Endothelial cell of umbilical vein (primary cell): ENCODE results near the gene SENP2. TPM values are rescaled to one million over a fixed set of nuclear protein-coding genes. Genes with fewer than 3 reads are reported as not detected.

Source experiments
- BruUV-seq: library from RNA; stranded (reverse); fragments of 400-500 nt; replicated peaks from 2 replicates; lab custom pipeline; 2021; lab: Mats Ljungman, UMichigan
- CTCF ChIA-PET: fragments of 300-600, 350-600 bp; sonication (Branson Sonifier 250); formaldehyde crosslinking; loops from one replicate; lab custom pipeline; 2021; ENCODE audit warnings: antibody characterized with exemption, inconsistent platforms; lab: Charles Lee
- POLR2A ChIA-PET: fragments of 300-600, 350-600 bp; sonication (Branson Sonifier 250); formaldehyde crosslinking; loops from one replicate; lab custom pipeline; 2021; ENCODE audit warnings: antibody characterized with exemption, inconsistent platforms; lab: Charles Lee
- DNase-seq: peaks from one replicate; pipeline ENCODE4 v3.0.0-alpha.2; 2011; ENCODE audit warnings: low read depth, low spot score
- FAIRE-seq: peaks from 2 replicates; lab custom pipeline; 2011; peaks lifted over from hg19 to GRCh38; lab: Jason Lieb, UNC
- H2AFZ ChIP-seq: 2 replicates; pipeline ENCODE4 v1.6.0; 2012; ENCODE audit warnings: low read depth, low read length, control low read depth, inconsistent platforms
- H3K27ac ChIP-seq: 2 replicates; pipeline ENCODE4 v1.5.1; 2011; ENCODE audit warnings: low read depth, mild to moderate bottlenecking, control low read depth, low read length, moderate library complexity; ENCODE audit not compliant: insufficient read depth
- H3K27me3 ChIP-seq, 2 experiments: 2 replicates each; pipeline versions ENCODE4 v1.6.0 to v1.6.1; 2011; ENCODE audit warnings: low read length in 2 of 2, mixed read lengths in 1 of 2; ENCODE audit not compliant: control insufficient read depth in 2 of 2, insufficient read depth in 2 of 2
- H3K36me3 ChIP-seq, 2 experiments: 2 replicates in 1 of 2; 3 replicates in 1 of 2; pipeline ENCODE4 v1.5.1; 2011; ENCODE audit warnings: low read length in 2 of 2, mild to moderate bottlenecking in 1 of 2, moderate library complexity in 1 of 2; ENCODE audit not compliant: control insufficient read depth in 2 of 2, insufficient read depth in 2 of 2; ENCODE audit errors: extremely low read depth in 1 of 2
- H3K4me1 ChIP-seq: 3 replicates; pipeline ENCODE4 v1.5.1; 2011; ENCODE audit warnings: mild to moderate bottlenecking, low read length; ENCODE audit not compliant: control insufficient read depth, insufficient read depth; ENCODE audit errors: extremely low read depth
- H3K4me2 ChIP-seq: 2 replicates; pipeline ENCODE4 v1.6.1; 2011; ENCODE audit warnings: low read length, control low read depth, mixed read lengths; ENCODE audit not compliant: insufficient read depth
- H3K4me3 ChIP-seq, 3 experiments: fragments of 200-600 bp in 1 of 3; sonication (generic), shearing (Covaris generic) in 1 of 3; replicated peaks in 1 of 3; 2 replicates each; pipeline ENCODE4 v1.5.1; 2011 to 2016; ENCODE audit warnings: control low read depth in 3 of 3, low read length in 3 of 3, mild to moderate bottlenecking in 2 of 3, inconsistent platforms in 1 of 3, low read depth in 1 of 3, moderate library complexity in 1 of 3; ENCODE audit not compliant: insufficient read depth in 1 of 3
- H3K79me2 ChIP-seq: 2 replicates; pipeline ENCODE4 v1.6.0; 2012; ENCODE audit warnings: low read length, inconsistent platforms; ENCODE audit not compliant: control insufficient read depth, insufficient read depth
- H3K9ac ChIP-seq: replicated peaks from 2 replicates; pipeline ENCODE3; 2011; ENCODE audit warnings: low read length, control low read depth; ENCODE audit not compliant: insufficient read depth; ENCODE audit errors: extremely low read depth
- H3K9me1 ChIP-seq: replicated peaks from 3 replicates; pipeline ENCODE4 v1.6.0; 2011; ENCODE audit warnings: mild to moderate bottlenecking, low read length; ENCODE audit not compliant: control insufficient read depth, insufficient read depth; ENCODE audit errors: extremely low read depth
- H3K9me3 ChIP-seq: replicated peaks from 2 replicates; pipeline ENCODE4 v1.5.1; 2012; ENCODE audit warnings: low read length, inconsistent platforms; ENCODE audit not compliant: control insufficient read depth, insufficient read depth
- H4K20me1 ChIP-seq: replicated peaks from 2 replicates; pipeline ENCODE3; 2011; ENCODE audit warnings: mild to moderate bottlenecking, low read length; ENCODE audit not compliant: control insufficient read depth, insufficient read depth; ENCODE audit errors: extremely low read depth
- CTCF ChIP-seq, 2 donors: IDR thresholded peaks; 1 replicate in 1 of 2; 2 replicates in 1 of 2; pipeline ENCODE4 v1.5.1; 2011; ENCODE audit warnings: low read length in 2 of 2, mild to moderate bottlenecking in 2 of 2, moderate library complexity in 2 of 2, control low read depth in 1 of 2, inconsistent platforms in 1 of 2, low read depth in 1 of 2; ENCODE audit not compliant: insufficient read depth in 1 of 2; ENCODE audit errors: extremely low read depth in 1 of 2
- EZH2 ChIP-seq: IDR thresholded peaks from 2 replicates; pipeline ENCODE4 v1.6.1; 2012; ENCODE audit warnings: borderline replicate concordance, low read depth, mild to moderate bottlenecking, moderate library complexity, low read length, inconsistent platforms; ENCODE audit not compliant: severe bottlenecking
- FOS ChIP-seq: IDR thresholded peaks from 2 replicates; pipeline ENCODE4 v1.6.1; 2011; ENCODE audit warnings: mild to moderate bottlenecking, low read length, moderate library complexity, borderline replicate concordance; ENCODE audit not compliant: insufficient read depth
- GATA2 ChIP-seq: IDR thresholded peaks from 2 replicates; pipeline ENCODE4 v1.7.0; 2011; ENCODE audit warnings: low read depth, mild to moderate bottlenecking, moderate library complexity, mixed read lengths, low read length; ENCODE audit not compliant: insufficient read length, insufficient read depth
- JUN ChIP-seq: IDR thresholded peaks from 2 replicates; pipeline ENCODE4 v1.6.1; 2011; ENCODE audit warnings: borderline replicate concordance, low read depth; ENCODE audit not compliant: insufficient read length, insufficient read depth
- MAX ChIP-seq: IDR thresholded peaks from 2 replicates; pipeline ENCODE4 v1.6.1; 2011; ENCODE audit not compliant: insufficient read depth, insufficient read length
- MYC ChIP-seq: IDR thresholded peaks from one replicate; pipeline ENCODE4 v1.6.1; 2011; ENCODE audit warnings: mild to moderate bottlenecking, low read depth, low read length
- POLR2A ChIP-seq: IDR thresholded peaks from 2 replicates; pipeline ENCODE4 v1.6.1; 2012; ENCODE audit warnings: low read depth, mild to moderate bottlenecking, control low read depth, low read length
- POLR2AphosphoS5 ChIP-seq: IDR thresholded peaks from 2 replicates; pipeline ENCODE4 v1.6.1; 2012; ENCODE audit warnings: low read depth, mild to moderate bottlenecking, control low read depth, low read length, moderate library complexity; ENCODE audit not compliant: insufficient read depth
- dilution Hi-C: fragments of 300-500 bp; cut with MboI; formaldehyde crosslinking; loops from one replicate; pipeline ENCODE4 v1.15.0; 2019; ENCODE audit warnings: low sequenced_read_pairs; ENCODE audit not compliant: extremely low pct_ligation_motif_present
- intact Hi-C: fragments of 100-400 bp; cut with micrococcal nuclease; formaldehyde crosslinking; loops from one replicate; pipeline ENCODE4 v1.10.0; 2022
- polyA plus RNA-seq, 4 experiments: library from polyadenylated mRNA; depleted of rRNA in 3 of 4; stranded (reverse) in 3 of 4; unstranded in 1 of 4; fragments of >200 nt; gene quantifications; 2 replicates each; pipeline versions ENCODE4 v1.2.1 to v1.2.3, GENCODE V29; 2011 to 2012; ENCODE audit warnings: missing spikeins in 1 of 4
- total RNA-seq: library from RNA; stranded (reverse); gene quantifications from 2 replicates; pipeline ENCODE4 v1.2.3, GENCODE V29; 2021

Gene SENP2
- total and polyA plus RNA-seq, 2 donors (not counting 3 experiments of a cell fraction or from before 2014, with no cell fraction given): 3.8 to 40.4 TPM

GRCh38 chr3:185653949-185654757 lies 68.1 kb downstream of the SENP2 start:
- Histone ChIP-seq H4K20me1 (no peaks in the 10 kb centered on the region), H3K36me3 (peaks cover 16 to 42% of the 10 kb centered on the region in 2 experiments), H3K27me3 (no peaks in the 10 kb centered on the region), H3K4me1 (peaks cover 39% of the 10 kb centered on the region), H2AFZ (no peak overlapping the region), H3K27ac (no peak overlapping the region), H3K4me3 (no peak overlapping the region), H3K4me2 (no peak overlapping the region), H3K9me1 (no peaks in the 10 kb centered on the region), H3K9me3 (no peaks in the 10 kb centered on the region), H3K9ac (no peak overlapping the region), H3K79me2 (no peaks in the 10 kb centered on the region)
- dilution Hi-C loops (no loop called here), intact Hi-C loops (loop anchor here (10.0 kb wide), 1 partner anchor 891 kb away; the partner anchor contains the start of gene CRYGS)
- TF ChIP-seq GATA2: no peak
- no peak for TF ChIP-seq FOS
- no peak for TF ChIP-seq CTCF (IDR thresholded peaks at IDR 0.05; ENCODE audit: extremely low read depth in 1 of 2, insufficient read depth in 1 of 2, low read depth in 1 of 2, low read length in 2 of 2)
- no peak for TF ChIP-seq MAX
- TF ChIP-seq POLR2AphosphoS5: no peak
- TF ChIP-seq EZH2: no peak
- no peak for TF ChIP-seq JUN
- TF ChIP-seq POLR2A: no peak
- no peak for TF ChIP-seq MYC
- FAIRE-seq (no peak), DNase-seq (no peak)
- POLR2A ChIA-PET: no interaction called here
- CTCF ChIA-PET: no interaction called here
- BruUV-seq: no TSS peak
